Stimulated activated CD4-positive, alpha-beta T cell treated with anti-CD3 and anti-CD28 coated beads, Interleukin-15, amount 100 ng/mL, for 24 hours (primary cell): ENCODE results near the gene CHL1.

Source experiments
- DNase-seq: peaks from one replicate; pipeline ENCODE4 v3.0.0-alpha.2; 2020

Gene CHL1

GRCh38 chr3:418239-418929, 221.8 kb downstream of the CHL1 start:
- DNase-seq: no peak

DNA sequence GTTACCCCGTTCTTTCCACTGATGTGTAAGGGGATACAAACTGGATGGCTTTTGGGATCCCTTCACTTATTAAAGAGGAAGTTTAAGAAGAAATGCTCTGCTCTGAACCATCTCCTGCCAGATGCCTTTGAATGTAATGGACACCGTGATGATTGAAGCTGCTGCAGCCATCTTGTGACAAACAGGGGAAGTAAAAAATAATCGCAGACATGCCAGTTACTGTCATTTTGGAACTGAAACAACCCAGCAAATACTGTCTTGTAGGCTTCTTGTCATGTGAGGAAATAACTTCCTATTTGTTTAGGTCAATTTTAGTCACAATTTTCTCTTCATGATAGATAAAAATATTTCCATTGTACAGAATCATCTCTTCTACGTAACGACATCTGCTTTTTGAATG, 224.0 kb downstream of the CHL1 start:
- DNase-seq: no peak

DNA sequence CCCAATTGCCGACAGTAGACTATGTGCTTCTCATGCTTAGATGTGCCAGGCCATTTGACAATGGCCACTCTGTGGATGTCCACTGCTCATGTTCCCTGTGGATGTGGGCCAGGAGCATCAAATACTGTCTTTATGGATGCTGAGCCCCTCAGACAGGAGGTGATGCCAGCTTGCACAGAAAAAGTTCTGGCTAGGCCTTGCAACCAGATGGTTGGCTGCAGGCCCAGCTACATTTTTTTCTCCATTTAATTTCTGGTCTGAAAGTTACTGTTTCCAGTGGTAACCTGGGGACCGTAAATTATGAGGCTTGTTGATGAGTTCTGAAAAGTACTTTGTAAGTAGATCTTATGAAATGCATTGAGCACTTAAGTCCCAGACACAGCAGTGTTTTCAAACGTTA, 228.5 kb downstream of the CHL1 start:
- DNase-seq: no peak

GRCh38 chr3:426072-426471, 229.5 kb downstream of the CHL1 start:
- no peak for DNase-seq

DNA sequence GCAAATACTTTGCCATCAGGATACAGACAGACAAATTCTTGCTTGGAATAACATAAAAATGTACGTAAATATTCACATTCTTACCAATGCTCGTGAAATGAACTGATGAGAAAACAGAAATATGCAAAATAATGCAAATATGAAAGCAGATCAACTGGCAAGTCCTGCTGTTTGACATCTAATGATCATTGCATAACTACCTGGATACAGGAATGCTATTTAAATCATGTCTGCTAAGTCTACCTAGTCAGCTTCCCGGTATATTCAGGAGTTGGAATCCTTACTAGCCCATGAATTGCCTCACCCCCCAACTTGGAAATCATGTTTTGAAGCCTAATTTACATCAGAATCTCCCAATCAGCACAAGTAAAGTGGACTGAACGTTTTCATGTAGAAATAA, 230.6 kb downstream of the CHL1 start:
- DNase-seq: no peak

DNA sequence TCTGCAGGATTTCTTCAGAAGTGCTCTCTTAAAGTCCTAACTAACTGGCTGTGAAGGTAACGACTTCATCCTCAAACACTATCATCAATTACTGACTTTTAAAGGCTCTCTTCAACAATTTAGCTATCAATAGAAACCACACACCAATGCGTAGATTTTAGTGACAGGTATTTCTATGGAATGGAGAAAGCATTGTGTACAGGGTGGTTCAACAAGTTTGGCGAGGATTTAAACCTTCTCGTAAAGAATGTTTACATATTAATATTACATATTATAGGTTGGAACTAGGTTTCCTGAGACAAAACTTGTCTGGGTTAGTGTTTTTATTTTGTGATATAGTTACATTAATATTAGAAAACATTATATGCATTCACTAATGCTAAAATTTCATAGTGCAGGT, 233.6 kb downstream of the CHL1 start:
- no peak for DNase-seq

- no peak for DNase-seq
These were observed 238.6 kb downstream of the CHL1 start for GRCh38 chr3:435161-435560.

DNA sequence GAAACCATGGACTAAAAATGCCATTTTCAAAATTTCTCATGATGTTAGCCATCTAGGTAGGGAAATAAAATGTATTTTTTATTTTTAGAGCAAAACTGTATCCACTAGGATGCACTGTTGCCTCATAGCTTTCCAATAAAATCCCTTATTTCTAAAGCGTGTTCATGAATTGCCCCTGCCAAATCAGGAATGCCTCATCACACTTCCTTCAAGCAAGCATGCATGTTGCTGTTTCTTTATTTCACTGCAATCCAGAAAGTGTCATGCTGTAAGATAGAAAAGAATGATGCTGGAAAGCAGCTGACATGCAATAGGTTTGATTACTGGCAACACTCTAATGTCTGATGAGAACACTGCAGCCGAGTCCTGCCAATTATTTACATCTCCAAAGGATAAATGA, 239.5 kb downstream of the CHL1 start:
- DNase-seq: no peak

DNA sequence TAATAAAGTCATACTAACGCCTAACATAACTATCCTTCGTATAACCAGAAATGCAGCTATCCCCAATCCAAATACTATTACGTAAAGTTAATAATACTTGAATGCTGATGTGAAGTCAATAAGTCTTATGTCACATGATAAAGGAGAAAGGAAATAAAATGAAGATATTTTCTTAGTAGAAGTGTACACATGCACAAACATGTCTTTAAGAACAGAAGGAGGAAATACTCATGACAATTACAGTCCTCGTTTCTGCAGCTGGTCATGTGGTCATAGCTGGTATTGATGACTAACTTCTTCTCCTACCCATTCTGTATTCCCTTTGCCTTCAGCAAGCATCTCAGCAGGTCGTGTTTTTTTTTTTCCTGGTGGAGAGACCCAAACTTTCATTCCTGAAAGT, 244.3 kb downstream of the CHL1 start:
- no peak for DNase-seq

DNA sequence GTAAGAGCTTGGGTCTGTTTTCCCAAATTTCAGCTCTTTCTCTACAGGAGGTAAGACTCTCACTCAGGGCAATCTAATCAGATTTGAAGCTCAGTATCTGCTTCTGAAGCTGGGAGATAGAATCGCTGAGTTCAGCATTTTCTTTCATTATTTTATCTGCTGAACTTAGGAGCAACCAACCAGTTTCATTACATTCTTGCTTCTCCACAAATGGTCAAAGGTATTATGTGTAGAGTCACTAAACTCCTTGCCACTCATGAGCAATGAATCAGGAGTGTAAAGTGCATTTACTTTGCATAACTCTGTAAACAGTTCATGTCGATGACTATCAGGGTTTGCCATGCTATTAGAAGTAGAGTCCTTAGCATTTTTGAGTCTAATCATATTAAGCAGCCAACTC, 249.4 kb downstream of the CHL1 start:
- DNase-seq: no peak

GRCh38 chr3:447671-448070, 251.1 kb downstream of the CHL1 start:
- no peak for DNase-seq

DNA sequence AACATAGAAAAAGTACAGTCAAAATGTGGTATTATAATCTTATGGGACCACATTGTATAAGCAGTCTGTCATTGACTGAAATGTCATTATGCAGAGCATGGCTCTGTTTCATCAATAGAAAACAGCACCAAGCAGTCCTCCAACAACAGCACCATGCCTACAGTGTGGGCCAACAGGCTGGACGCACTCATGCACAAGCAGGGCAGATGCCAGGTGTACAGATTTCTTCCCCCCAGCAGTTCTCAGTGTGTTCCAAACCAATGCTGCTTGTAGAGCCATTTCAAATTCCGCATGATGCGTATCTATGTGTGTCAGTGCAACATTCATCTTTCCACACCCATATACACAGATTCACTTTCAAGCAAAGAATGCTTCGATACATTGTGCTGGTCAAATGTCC, 253.1 kb downstream of the CHL1 start:
- DNase-seq: no peak

GRCh38 chr3:452221-452620, 255.7 kb downstream of the CHL1 start:
- DNase-seq: no peak

DNA sequence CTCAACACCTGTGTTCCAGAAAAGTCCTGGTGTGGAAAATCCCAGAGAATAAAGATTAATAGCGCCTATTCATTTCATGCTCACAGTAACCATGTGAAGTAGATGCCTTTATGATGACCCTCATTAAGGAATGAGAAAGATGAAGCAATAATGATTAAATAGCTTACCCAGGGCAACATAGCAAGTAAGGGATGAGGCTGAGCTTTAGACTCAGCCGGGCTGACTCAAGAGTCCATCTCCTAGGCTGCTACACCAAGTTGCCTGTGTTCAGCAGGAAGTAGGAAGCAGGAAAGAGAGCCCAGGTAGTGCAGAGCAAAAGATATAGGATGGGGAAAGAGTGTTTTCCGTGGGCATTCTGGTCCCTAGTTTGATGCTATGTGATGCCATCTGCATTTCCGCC, 256.5 kb downstream of the CHL1 start:
- no peak for DNase-seq

GRCh38 chr3:454986-455385, 258.4 kb downstream of the CHL1 start:
- DNase-seq: no peak

- no peak for DNase-seq
These were observed 261.6 kb downstream of the CHL1 start for GRCh38 chr3:458124-458523.

GRCh38 chr3:458653-459310, 262.2 kb downstream of the CHL1 start:
- no peak for DNase-seq
